Peyer's patch (tissue), 4 donors: ENCODE data around the gene TBC1D9B.

ENCODE experiments used
- CTCF ChIP-seq, 6 experiments: fragments of 450-650 bp in 4 of 6; fragments of 200-600 bp in 2 of 6; sonication (generic) in 1 of 6; IDR thresholded peaks; one replicate each; pipeline ENCODE4 v1.5.1; 2017 to 2019; ENCODE audit warnings: antibody characterized with exemption in 6 of 6, mild to moderate bottlenecking in 3 of 6, moderate library complexity in 1 of 6
- POLR2A ChIP-seq, 2 donors: fragments of 450-650 bp; IDR thresholded peaks; one replicate each; pipeline ENCODE4 v1.5.1; 2017; ENCODE audit warnings: antibody characterized with exemption in 2 of 2, mild to moderate bottlenecking in 2 of 2, moderate library complexity in 2 of 2

- TF ChIP-seq POLR2A (IDR thresholded peaks at IDR 0.05) (no peak), CTCF (IDR thresholded peaks at IDR 0.05) (no peak)
Measured at GRCh38 chr5:179887095-179887494, 20.6 kb downstream of the TBC1D9B start.
